ENCODE results near the gene SSU72.

Gene SSU72

GRCh38 chr1:1610796-1611195 lies 36.1 kb upstream of the SSU72 start:
- no peak for DNase-seq (ENCODE audit: low spot score)

GRCh38 chr1:1609822-1610485 lies 35.3 kb upstream of the SSU72 start:
- DNase-seq (ENCODE audit: low spot score), result no peak

- DNase-seq (ENCODE audit: low spot score), result no peak
Observed at GRCh38 chr1:1606232-1606631, 31.6 kb upstream of the SSU72 start.

- DNase-seq (ENCODE audit: low spot score), result no peak
Observed at GRCh38 chr1:1605724-1606123, 31.1 kb upstream of the SSU72 start.

GRCh38 chr1:1605034-1605591 lies 30.4 kb upstream of the SSU72 start:
- DNase-seq (ENCODE audit: low spot score), result no peak

GRCh38 chr1:1604374-1605033 lies 29.8 kb upstream of the SSU72 start:
- DNase-seq (ENCODE audit: low spot score), result no peak

- DNase-seq (ENCODE audit: low spot score), result no peak
Observed at GRCh38 chr1:1603671-1604373, 29.2 kb upstream of the SSU72 start.

- no peak for DNase-seq (ENCODE audit: low spot score)
Observed at GRCh38 chr1:1602968-1603506, 28.4 kb upstream of the SSU72 start.

GRCh38 chr1:1602304-1602967 lies 27.8 kb upstream of the SSU72 start:
- DNase-seq (ENCODE audit: low spot score), result no peak

GRCh38 chr1:1601564-1602303 lies 27.1 kb upstream of the SSU72 start:
- DNase-seq (ENCODE audit: low spot score), result no peak

GRCh38 chr1:1600861-1601563 lies 26.3 kb upstream of the SSU72 start:
- DNase-seq (ENCODE audit: low spot score), result no peak

- peak; percentile 69 for DNase-seq (ENCODE audit: low spot score)
Observed at GRCh38 chr1:1599935-1600860, 25.5 kb upstream of the SSU72 start, which contains the start of gene FNDC10. Gene FNDC10 (minus strand): TSS chr1:1600135. CDS start chr1:1600015, 120 bp downstream.

- DNase-seq (ENCODE audit: low spot score), result peak; percentile 64
Observed at GRCh38 chr1:1599030-1599934, 24.6 kb upstream of the SSU72 start.

- no peak for DNase-seq (ENCODE audit: low spot score)
Observed at GRCh38 chr1:1598720-1599029, 24.0 kb upstream of the SSU72 start.

- no peak for DNase-seq (ENCODE audit: low spot score)
Observed at GRCh38 chr1:1598051-1598719, 23.5 kb upstream of the SSU72 start.

- peak; percentile 76 for DNase-seq (ENCODE audit: low spot score)
Observed at GRCh38 chr1:1597275-1597930, 22.7 kb upstream of the SSU72 start.

GRCh38 chr1:1596493-1597274 lies 22.0 kb upstream of the SSU72 start:
- no peak for DNase-seq (ENCODE audit: low spot score)
